ENCODE measurements around the gene PSMC5.
"Not testable (repeated sequence)": the region's sequence is repeated elsewhere in the genome, so short reads cannot be mapped to it uniquely, and the experiment has no call there.

The PSMC5 gene

GRCh38 chr17:63874061-63874626 lies 46.9 kb downstream of the PSMC5 start:
- DNase-seq, result not testable (repeated sequence)

- not testable (repeated sequence) for DNase-seq
Measured at GRCh38 chr17:63874693-63875092, 47.5 kb downstream of the PSMC5 start.

GRCh38 chr17:63878413-63878812 lies 51.2 kb downstream of the PSMC5 start:
- not testable (repeated sequence) for DNase-seq

- no peak for DNase-seq
Measured at GRCh38 chr17:63880706-63881105, 53.5 kb downstream of the PSMC5 start.

GRCh38 chr17:63881337-63881736 lies 54.1 kb downstream of the PSMC5 start:
- DNase-seq, result not testable (repeated sequence)

Data from DMS79 (cell line).